HG03342 (cell line): Measurements from ENCODE around the gene PCGF3.
"Not testable (repeated sequence)": the region's sequence is repeated elsewhere in the genome, so short reads cannot be mapped to it uniquely, and the experiment has no call there.

Experiments
- ATAC-seq: cut with Tn5 transposase; IDR thresholded peaks from one replicate; pipeline ENCODE4 v1.9.1; 2021; ENCODE audit warnings: mild to moderate bottlenecking, moderate library complexity; ENCODE audit not compliant: unreplicated experiment

PCGF3 gene

DNA sequence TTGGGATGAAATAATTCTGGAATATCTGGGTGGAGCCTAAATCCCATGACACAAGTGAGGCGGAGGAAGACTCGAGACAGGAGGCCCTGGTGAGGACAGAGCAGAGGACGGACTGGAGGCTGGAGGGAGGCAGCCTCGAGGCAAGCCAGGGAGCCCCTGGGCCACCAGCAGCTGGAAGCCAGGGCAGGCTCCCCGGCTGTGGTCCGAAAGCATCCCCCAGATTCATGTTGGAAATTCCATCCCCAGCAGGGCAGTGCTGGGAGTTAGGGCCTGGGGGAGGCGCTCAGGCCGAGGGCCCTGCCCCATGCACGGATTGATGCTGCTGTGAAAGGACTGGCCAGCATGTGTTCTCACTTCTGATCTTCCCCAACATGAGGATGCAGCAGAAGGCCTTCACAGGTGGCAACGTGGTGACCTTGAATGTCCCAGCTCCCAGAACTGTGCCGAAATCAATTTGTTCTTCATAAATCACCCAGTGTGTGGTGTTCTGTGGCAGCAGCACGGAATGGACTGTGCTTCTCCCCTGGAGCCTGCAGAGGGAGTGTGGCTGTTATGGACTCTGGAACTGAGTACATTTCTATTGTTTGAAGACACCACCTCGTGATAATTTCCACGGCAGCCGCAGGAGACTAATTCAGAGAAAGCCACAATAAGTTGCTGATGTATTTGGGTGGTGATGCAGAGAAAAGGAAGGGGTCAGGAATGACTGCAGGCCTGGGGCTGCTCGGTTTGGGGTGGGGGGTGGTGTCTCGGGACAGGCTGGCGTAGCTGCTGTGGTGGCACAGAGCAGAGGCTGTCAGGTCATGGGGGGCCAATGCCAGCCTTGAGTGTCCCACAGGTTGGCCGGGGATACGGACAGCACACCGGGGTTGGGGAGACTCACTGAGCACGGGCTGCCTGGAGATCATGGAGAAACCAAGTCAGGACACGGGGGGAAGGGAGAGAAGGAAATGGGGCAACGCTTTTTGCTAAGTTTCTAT lies 56.9 kb downstream of the PCGF3 start:
- no peak for ATAC-seq

DNA sequence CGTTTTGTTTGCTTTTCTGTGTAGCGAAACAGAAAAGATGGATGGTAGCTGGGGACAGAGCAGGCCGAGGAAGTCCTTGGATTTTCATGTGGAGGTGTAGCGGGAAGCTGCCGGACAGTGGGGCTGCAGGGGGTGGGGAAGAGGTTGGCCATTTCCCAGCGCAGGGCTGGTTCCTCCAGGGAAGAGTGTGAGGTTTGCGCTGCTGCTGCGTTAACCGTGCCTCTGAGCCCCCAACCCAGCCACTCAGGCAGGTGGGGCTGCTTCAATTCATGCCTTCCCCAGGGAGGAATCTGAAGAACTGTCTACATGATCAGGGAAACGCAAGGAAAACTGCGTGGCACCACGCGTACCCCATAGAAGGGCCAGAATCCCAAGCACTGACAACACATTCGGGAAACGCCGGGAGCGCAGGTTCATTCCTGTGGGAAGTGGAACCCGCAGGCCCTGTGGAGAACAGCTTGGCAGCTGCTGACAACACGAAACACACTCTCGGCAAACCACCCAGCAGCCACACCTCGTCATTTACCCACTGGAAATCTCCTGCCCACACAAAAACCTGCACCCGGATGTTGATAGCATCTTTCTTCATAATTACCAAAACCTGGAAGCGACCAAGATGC lies 57.7 kb downstream of the PCGF3 start:
- no peak for ATAC-seq

DNA sequence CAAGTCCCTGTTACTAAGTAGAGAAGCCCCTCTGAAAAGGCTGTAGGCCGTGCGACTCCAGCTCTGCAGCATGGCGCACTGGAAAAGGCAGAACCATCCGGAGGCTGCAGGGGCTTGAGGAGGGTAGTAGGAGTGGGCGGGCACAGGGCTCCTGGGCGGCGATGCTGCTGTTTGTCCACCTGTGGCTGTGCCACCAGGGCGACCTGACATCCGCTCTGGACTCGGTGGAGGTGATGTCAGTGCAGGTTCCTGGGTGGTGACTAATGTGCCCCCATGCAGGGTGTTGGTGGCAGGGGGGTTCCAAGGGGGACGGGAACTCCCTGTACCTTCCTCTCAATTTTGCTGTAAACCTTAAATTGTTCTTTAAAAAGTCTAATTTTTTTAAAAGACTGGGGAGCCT lies 58.3 kb downstream of the PCGF3 start:
- no peak for ATAC-seq

DNA sequence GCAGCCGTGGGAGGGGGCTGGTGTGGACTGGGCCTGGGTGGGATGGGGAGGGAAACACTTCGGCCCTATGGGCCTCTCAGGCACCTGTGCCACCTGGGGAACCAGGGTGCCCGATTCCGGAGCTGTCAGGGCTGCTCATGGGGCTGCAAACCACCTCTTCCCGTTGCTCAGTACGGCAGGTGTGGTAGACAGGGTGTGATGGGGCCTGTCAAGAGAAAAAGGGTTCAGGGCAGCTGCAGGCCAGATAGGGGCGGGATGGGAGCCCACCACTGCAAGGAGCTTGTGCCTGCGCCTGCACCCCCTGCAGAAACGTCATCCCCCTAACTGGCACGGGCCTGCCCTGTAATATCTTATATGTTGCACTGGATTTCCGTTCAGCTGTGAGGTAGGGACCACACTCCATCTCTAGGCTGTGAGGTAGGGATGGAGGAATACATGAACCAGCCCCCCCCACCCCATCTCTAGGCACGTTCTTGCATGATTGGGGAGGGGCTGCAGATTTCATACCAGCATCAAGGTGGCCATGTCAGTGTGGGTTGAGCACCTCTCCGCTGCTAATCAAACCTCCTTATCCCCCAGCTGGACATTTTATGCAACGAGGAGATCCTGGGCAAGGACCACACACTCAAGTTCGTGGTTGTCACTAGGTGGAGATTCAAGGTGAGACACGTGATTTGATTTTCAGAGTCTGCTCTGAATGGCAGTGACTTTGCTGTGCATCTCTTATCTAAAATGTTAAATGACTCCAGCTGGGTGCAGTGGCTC lies 59.0 kb downstream of the PCGF3 start:
- ATAC-seq: no peak

DNA sequence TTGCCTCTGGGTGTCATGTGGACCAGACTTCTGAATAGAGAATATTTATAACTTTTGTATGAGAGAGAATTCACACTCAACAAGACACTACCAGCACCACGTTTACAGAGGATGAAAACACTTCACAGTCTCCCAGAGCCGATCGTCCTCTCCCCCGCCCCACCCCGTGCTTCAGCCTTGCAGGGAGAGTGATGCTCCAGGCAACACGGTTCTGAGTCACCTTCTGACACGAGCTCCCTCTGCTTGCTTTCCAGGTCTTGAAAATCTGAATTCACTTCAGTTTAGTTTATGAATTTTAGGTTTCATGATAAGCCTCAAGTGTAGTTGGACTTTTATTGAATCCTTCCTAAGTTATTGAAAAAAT lies 60.5 kb downstream of the PCGF3 start:
- no peak for ATAC-seq

DNA sequence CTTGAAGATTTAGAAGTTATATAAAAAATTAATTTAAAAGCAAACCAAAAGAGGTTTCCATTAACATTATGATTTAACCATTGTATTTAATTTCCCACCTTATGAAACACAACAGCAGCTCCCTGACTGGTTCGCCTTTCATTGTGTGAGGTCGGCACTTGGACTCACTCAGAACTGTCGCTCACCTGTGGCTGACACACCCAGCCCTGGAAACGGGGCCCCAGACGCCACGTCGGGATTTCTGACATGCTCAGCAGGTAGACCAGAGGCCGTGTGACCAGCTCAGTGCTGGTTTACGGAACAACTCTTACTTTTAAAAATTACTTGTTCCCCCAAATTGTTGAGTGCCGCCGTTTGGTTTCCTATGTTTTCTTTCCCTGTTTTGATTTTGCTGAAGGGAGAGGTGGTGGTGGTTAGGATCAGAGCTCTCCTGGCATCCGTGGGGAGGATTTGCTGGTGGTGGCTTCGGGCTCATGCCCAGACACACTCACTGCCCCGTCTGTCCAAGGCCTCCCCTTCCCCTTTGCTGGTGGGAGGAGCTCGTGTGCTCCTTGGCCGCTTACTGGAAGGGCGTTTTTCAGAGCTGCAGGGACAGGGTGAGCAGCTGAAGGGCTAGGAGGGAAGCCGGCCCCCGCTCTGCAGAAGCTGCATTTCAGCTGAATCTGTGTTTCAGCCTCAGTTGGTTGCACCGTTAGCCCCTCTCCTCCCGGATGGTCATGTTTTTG lies 61.1 kb downstream of the PCGF3 start:
- ATAC-seq: no peak

DNA sequence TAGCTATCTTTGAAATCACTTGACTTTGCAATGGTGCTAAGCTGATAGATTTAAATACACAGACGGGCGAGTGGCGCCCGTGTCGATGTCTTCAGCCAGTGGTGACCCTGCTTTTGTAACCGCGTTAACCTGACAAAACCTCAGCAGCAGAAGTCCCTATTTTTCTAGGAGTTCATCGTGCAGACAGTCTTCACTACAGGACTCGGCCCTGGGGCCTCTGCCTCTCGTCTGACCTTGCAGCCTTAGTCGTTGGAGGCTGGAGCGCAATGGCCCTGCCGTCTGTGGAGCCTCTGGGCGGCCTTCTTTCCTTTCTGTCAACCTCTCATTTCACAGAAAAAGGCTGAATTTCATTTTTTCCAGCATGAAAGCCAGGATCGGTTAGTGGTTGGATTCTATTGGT lies 62.4 kb downstream of the PCGF3 start:
- no peak for ATAC-seq

DNA sequence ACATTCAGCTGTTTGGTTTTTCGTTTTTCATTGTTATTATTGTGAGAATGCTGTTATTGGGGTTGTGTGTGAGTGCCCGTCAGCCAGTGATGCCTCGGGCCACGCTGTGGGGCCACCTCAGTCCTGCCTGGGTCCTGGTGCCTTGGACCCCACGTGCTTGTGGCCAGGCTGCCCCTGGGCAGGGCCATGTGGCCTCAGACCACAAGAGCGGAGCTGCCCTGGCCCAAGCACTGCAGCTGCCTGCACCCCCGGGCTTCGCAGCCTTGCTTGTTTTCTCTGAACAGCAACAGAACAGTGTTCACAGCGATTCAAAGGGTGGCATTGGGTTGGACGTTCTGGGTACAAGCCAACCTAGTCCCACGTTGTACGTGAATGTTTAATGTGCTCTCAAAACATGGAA lies 63.4 kb downstream of the PCGF3 start:
- ATAC-seq: no peak

DNA sequence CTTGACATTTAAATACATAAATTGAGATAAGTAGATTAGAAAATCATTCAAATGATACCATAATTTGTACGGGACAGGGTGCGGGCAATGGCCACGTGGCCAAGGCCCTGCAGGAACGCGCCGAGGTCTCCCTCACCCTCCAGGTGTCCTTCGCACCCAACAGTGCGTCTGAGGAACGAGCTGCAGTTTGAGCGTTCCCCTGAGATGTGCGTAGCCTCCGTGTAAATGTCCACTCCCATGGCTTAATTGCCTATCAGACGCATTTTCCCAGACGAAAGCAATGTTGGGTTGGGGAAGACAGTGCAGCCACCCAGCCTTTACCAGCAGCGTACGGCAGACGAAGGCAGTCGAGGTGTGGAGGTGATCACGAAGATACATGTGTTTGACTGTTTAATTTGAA lies 63.9 kb downstream of the PCGF3 start:
- ATAC-seq: no peak

DNA sequence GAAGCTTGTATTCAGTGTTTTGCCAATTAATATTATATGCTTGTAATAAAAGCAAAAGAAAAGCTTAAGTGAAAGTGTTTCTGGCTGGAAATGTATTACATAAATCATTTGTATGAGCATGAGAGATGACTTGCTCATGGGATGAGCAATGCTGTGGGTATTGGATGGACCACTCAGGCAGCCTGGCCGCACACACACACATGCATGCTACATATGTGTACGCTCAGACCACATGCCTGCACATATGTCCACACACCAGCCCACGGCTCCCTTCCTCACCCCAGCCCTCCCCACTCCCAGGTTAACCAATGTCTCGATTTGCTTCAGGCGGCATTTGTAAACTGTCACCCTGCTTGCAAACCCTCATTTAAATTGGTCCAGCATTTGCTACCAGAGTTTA lies 64.4 kb downstream of the PCGF3 start:
- ATAC-seq: no peak

DNA sequence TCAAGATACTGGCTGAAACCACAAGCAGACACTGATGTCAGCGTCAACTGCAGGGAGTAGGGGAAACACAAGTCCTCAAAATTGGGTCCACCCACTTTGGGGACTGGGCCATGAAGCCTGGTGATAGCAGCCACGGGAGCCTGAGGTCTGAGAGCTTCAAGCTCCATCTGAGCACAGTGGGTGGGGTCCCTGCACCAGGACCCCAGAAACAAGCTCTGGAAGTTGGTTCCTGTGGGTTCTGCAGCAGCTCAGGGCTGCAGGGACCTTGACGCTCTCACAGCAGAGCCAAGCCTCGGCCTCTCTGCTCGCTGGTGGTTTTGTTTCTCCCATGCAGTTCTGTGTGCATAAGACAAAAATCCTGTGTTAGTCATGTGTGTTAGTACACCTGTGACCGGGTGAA lies 65.8 kb downstream of the PCGF3 start:
- no peak for ATAC-seq

DNA sequence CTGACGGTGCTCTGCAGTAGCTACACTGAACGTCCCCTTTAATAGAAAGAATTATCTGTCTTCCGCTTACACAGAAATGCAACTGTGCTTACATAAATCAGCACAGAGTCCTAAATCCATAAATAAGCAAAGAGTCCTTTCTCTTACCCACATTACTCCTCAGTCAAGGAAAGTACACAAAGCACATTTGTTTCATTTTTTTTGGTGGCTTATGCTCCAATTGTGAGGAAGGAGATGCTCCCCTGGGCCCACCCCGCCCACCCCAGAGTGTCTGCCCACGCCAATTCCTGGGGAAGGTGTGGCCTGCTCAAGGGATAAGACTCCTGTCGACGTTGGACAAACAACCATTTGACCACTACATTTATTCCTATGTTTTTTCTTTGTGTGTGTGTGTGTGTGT lies 66.5 kb downstream of the PCGF3 start:
- no peak for ATAC-seq

DNA sequence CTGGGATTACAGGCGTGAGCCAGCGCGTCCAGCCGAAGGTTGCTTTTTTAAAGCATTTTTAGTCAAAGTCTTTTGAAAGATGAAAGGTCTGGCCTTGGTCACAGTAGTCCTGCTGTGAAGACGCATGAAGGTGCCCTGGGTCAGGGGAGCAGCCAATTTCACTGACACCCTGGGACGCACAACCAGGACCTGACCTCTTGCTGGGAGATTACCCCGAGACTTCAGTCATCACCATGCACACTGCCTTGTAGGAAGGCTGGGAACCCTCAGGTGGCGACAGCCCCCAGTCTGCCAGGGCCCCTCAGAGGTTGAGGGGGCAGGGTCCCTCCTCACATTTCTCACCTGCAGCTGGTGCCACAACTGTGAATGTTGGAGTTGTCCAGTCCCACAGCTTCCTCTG lies 67.1 kb downstream of the PCGF3 start:
- no peak for ATAC-seq

DNA sequence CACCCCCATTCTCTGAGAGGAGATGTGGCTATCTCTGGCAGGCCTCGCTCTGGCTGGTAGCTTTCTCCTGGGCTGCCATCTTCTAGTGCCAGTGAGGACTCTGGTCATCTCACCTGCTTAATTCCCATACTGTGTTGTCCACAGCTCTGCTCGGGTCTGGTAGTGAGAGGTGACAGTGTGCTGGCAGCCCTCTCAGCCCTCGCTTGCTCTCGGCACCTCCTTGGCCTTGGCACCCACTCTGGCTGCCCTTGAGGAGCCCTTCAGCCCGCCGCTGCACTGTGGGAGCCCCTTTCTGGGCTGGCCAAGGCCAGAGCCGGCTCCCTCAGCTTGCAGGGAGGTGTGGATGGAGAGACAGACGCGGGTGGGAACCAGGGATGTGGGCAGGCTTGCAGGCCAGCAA lies 67.6 kb downstream of the PCGF3 start:
- no peak for ATAC-seq

DNA sequence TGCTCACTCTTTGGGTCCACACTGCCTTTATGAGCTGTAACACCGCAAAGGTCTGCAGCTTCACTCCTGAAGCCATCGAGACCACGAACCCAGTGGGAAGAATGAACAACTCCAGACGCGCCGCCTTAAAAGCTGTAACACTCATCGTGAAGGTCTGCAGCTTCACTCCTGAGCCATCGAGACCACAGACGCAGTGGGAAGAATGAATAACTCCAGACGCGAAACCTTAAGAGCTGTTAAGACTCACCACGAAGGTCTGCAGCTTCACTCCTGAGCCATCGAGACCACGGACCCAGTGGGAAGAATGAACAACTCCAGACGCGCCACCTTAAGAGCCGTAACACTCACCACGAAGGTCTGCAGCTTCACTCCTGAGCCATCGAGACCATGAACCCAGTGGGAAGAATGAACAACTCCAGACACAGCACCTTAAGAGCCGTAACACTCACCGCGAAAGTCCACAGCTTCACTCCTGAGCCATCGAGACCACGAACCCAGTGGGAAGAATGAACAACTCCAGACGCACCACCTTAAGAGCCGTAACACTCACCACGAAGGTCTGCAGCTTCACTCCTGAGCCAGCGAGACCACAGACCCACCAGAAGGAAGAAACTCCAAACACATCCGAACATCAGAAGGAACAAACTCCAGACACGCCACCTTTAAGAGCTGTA lies 68.9 kb downstream of the PCGF3 start:
- not testable (repeated sequence) for ATAC-seq

DNA sequence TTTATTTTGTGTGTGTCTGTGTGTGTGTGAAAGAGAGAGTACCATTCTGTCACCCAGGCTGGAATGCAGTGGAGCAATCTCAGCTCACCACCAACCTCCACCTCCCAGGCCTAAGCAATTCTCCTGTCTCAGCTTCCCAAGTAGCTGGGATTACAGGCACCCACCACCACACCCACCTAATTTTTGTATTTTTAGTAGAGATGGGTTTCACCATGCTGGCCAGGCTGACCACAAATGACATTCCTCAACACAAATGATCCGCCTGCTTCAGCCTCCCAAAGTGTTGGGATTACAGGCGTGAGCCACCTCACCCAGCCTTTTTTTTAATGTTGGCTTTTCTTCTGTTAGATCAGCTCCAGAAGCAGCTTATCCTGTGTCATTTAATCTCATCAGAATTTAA lies 69.9 kb downstream of the PCGF3 start:
- not testable (repeated sequence) for ATAC-seq

DNA sequence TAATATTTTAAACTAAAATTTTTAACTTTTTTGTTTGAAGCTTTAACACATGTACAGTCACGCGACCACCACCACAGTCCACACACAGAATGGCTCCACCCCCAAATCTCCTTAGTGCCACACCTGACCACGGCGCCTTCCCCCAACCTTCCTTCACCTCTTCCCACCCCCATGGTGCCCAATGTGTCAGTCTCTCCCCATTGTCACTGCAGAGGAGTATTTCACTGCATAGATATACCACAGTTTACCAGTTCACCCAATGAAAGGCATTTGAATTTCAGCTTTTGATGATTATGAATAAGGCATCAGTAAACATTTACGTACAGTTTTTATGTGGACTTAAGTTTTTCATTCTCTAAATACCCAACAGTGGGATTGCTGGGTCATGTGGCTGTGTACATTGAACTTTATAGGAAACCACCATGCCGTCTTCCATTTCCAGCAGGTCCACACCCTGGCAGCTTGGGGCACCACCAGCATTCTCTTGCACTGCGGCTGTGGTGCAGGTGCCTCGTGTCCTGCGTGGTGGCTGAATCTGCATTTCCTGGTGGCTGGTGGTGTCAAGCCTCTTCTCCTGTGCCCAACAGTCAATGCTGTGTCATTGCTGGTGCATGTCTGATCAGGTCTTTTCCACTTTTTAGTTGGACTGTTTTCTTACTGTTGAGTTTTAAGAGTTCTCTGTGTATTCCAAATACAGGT lies 71.3 kb downstream of the PCGF3 start:
- no peak for ATAC-seq

DNA sequence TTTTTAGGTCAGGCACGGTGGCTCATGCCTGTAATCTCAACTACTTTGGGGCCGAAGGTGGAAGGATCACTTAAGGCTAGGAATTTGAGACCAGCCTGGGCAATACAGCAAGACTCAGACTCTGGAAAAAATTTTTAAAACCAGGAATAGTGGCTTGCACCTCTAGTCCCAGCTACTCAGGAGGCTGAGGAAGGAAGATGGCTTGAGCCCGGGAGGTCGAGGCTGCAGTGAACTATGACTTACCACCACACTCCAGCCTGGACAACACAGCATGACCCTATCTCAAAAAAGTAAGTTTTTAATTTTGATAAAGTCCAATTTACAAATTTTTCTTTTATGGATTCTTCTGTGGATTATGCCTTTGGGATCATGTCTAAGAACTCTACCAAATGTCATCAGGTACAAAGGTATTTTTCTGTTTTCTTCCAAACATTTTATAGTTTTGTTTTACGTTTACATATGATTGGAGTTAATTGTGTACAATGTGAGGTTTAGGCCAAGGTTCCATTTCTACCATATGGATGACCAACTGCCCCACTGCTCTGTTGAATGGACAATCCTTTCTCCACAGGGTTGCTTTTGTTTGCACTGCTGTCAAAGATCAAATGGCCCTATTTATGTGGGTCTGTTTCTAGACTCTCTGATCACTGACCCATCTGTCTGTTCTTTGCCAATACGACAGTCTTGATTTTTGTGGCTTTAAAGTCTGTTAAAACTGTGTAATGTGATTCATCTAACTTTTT lies 72.1 kb downstream of the PCGF3 start:
- ATAC-seq: no peak

DNA sequence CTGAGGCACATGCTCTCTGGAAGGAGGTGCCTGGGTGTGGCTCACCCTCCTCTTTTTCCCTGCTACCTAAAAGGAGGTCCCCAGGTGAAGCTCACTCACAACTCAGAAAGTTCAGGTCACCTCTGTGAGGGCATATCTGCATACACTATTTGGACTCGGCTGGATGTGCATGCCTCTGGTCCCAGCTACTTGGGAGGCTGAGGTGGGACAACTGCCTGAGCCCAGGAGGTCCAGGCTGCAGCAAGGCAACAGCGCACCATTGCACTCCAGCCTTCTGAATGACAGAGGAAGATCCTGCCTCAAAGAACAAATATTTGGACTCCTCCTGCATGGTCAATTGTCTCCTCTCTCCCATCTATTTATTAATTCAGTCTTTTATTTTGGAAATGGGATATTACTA lies 73.9 kb downstream of the PCGF3 start:
- no peak for ATAC-seq
